Nephron progenitor cell (in vitro differentiated cells): Measurements from ENCODE around the gene FKBP7.
"Not testable (repeated sequence)": the region's sequence is repeated elsewhere in the genome, so short reads cannot be mapped to it uniquely, and the experiment has no call there.

ENCODE experiments used
- DNase-seq: peaks from one replicate; pipeline ENCODE4 v3.0.0; 2021
- H3K27ac Mint-ChIP-seq: 2 replicates; pipeline ENCODE4 v1.8.0; 2021; ENCODE audit warnings: mild to moderate bottlenecking, moderate library complexity, mixed read lengths
- H3K27me3 Mint-ChIP-seq: 2 replicates; pipeline ENCODE4 v1.8.0; 2021; ENCODE audit warnings: mild to moderate bottlenecking, low read depth, mixed read lengths; ENCODE audit not compliant: poor library complexity
- H3K36me3 Mint-ChIP-seq: 2 replicates; pipeline ENCODE4 v1.8.0; 2021; ENCODE audit warnings: low read depth, mixed read lengths
- H3K4me1 Mint-ChIP-seq: 2 replicates; pipeline ENCODE4 v1.8.0; 2021; ENCODE audit warnings: mixed read lengths
- H3K4me3 Mint-ChIP-seq: 2 replicates; pipeline ENCODE4 v1.8.0; 2021; ENCODE audit warnings: mild to moderate bottlenecking, moderate library complexity, mixed read lengths
- H3K9me3 Mint-ChIP-seq: 2 replicates; pipeline ENCODE4 v1.8.0; 2021; ENCODE audit warnings: mild to moderate bottlenecking, moderate library complexity, mixed read lengths
- CTCF ChIP-seq: fragments of 200-600 bp; sonication (generic); IDR thresholded peaks from 2 replicates; pipeline ENCODE4 v1.5.0; 2021; ENCODE audit warnings: antibody characterized with exemption

Gene FKBP7

GRCh38 chr2:178478439-178479274 is at the start of gene FKBP7:
TSS of gene FKBP7 (minus strand) at chr2:178478600. CDS start at chr2:178478499, 101 bp downstream.
- TF ChIP-seq CTCF = peak; percentile 54
- Mint-ChIP-seq H3K27me3 (no peaks in the 10 kb centered on the region), H3K36me3 (peaks cover 21% of the 10 kb centered on the region), H3K4me3 (peak within 1 kb of the TSS; percentile 96), H3K4me1 (peaks cover 50% of the 10 kb centered on the region), H3K27ac (peak within 1 kb of the TSS; percentile 99), H3K9me3 (no peaks in the 10 kb centered on the region)
- DNase-seq = peak; percentile 84

DNA sequence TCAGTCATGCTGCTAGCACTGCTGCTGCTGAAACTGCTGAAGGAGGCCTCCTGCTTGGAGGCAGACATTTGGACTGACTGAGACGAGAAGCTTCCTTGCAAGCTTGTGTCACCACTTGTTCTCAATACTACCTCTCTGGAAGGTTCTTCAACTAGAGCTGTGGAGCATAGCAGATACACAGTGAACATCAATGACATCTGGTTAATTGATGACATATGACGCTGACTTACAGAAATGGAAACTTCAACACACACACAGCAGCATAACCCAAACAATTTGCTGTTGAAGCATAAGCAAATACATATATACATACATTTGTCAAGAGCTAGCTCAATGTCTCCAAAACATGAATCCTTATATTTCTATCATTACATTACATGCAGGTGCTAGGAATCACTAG is 49.2 kb upstream of the FKBP7 start:
- no peak overlapping the region for H3K27ac Mint-ChIP-seq
- H3K36me3 Mint-ChIP-seq = peaks cover 54% of the 10 kb centered on the region
- H3K27me3 Mint-ChIP-seq = no peaks in the 10 kb centered on the region
- H3K9me3 Mint-ChIP-seq = peaks cover 12% of the 10 kb centered on the region
- H3K4me1 Mint-ChIP-seq = peaks cover 9% of the 10 kb centered on the region
- TF ChIP-seq CTCF = no peak
- H3K4me3 Mint-ChIP-seq = no peak overlapping the region
- no peak for DNase-seq

DNA sequence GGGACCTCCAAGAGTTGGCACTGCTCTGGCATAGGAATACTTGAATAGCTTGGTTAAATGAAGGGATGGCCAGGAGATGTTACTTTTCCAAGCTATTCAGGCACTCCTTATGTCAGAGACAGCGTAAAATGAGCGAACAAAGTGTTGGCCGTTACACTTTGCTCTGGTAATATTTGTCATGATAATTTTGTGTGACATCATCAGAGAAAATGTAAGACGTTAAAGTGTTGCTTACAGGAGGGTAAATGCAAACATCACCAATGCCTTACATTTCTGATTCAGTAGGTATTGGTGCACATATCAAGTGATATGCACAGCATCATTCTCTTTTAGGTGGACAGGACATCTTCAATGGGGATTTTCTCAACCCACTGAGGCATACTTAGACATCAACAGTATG is 47.9 kb upstream of the FKBP7 start:
- Mint-ChIP-seq H3K36me3 (peaks cover 48% of the 10 kb centered on the region), H3K4me3 (no peak overlapping the region), H3K4me1 (peaks cover 9% of the 10 kb centered on the region), H3K27ac (no peak overlapping the region), H3K27me3 (no peaks in the 10 kb centered on the region), H3K9me3 (peaks cover 20% of the 10 kb centered on the region)
- no peak for TF ChIP-seq CTCF
- no peak for DNase-seq

GRCh38 chr2:178525460-178525859 is 47.1 kb upstream of the FKBP7 start:
- not testable (repeated sequence) for H3K27ac Mint-ChIP-seq, H3K27me3 Mint-ChIP-seq, DNase-seq, H3K4me1 Mint-ChIP-seq
- H3K36me3 Mint-ChIP-seq = peaks cover 44% of the 10 kb centered on the region
- peaks cover 20% of the 10 kb centered on the region for H3K9me3 Mint-ChIP-seq
- H3K4me3 Mint-ChIP-seq = peak overlapping the region; percentile 33

GRCh38 chr2:178525010-178525409 is 46.6 kb upstream of the FKBP7 start:
- H3K4me3 Mint-ChIP-seq = not testable (repeated sequence)

DNA sequence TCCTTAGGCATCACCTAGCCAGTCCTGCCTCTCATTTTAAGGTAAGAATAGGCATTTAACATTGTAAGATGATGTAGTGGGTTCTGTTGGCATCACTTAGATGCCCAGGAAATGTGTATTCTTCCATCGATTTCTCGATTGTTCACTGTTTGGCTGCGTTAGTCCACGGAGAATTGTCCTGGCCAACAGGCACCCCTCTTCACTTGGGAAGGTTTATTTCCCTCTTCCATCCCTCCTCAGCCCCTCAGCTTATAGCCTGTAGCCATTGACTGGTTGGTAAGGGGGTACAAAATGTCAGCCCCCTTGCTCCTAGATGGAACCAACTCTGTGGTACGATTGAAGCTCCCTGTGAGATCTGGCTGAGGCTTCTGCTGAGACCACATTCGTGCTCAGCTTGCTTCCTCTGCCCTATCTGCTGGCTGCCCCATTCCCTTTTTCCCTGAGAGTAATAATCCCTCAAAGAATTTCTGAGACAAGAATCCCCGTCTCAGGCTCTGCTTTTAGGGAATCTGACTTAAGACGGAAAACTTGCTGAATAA is 45.3 kb upstream of the FKBP7 start:
- peaks cover 20% of the 10 kb centered on the region for H3K9me3 Mint-ChIP-seq
- peaks cover 9% of the 10 kb centered on the region for H3K4me1 Mint-ChIP-seq
- DNase-seq = no peak
- peak overlapping the region; percentile 96 for H3K27ac Mint-ChIP-seq
- peaks cover 34% of the 10 kb centered on the region for H3K36me3 Mint-ChIP-seq
- peak overlapping the region; percentile 98 for H3K4me3 Mint-ChIP-seq
- H3K27me3 Mint-ChIP-seq = no peaks in the 10 kb centered on the region
- no peak for TF ChIP-seq CTCF

More at GRCh38 chr2:178525010-178525409, 46.6 kb upstream of the FKBP7 start:
- not testable (repeated sequence) for DNase-seq, H3K27ac Mint-ChIP-seq, H3K27me3 Mint-ChIP-seq, H3K4me1 Mint-ChIP-seq
- Mint-ChIP-seq H3K9me3 (peaks cover 20% of the 10 kb centered on the region), H3K36me3 (peaks cover 41% of the 10 kb centered on the region)
